GM12878 (cell line): ENCODE results near the gene AP2B1.

Experiments used
- MXI1 ChIP-seq: fragments of 150-350 bp; IDR thresholded peaks from 2 replicates; pipeline ENCODE4 v1.6.1; 2011; ENCODE audit warnings: low read depth, mild to moderate bottlenecking, inconsistent platforms, low read length, improper control_type of control experiment
- NFYA ChIP-seq: IDR thresholded peaks from 2 replicates; pipeline ENCODE4 v1.6.1; 2011; ENCODE audit warnings: low read depth, mild to moderate bottlenecking, low read length, improper control_type of control experiment, borderline replicate concordance
- POLR2A ChIP-seq: IDR thresholded peaks from 2 replicates; pipeline ENCODE4 v1.6.1; 2011; ENCODE audit warnings: low read depth, mild to moderate bottlenecking, low read length
- POLR2AphosphoS5 ChIP-seq: IDR thresholded peaks from 2 replicates; pipeline ENCODE4 v1.6.1; 2011; ENCODE audit warnings: mild to moderate bottlenecking, low read length, inconsistent platforms
- RAD21 ChIP-seq: IDR thresholded peaks from 2 replicates; pipeline ENCODE4 v1.6.1; 2011; ENCODE audit warnings: mild to moderate bottlenecking, low read depth, low read length, moderate library complexity; ENCODE audit not compliant: insufficient read depth
- ZNF274 ChIP-seq: IDR thresholded peaks from one replicate; pipeline ENCODE4 v1.8.0; 2011; ENCODE audit not compliant: insufficient read length, insufficient read depth
- TF ChIP-seq, protein P1 (sequence below), 3 experiments: IDR thresholded peaks in 2 of 3; conservative IDR thresholded peaks in 1 of 3; 2 replicates each; pipeline ENCODE4 v1.5.1; 2011; ENCODE audit warnings: low read depth in 3 of 3, low read length in 3 of 3, mild to moderate bottlenecking in 3 of 3, control low read depth in 2 of 3, moderate library complexity in 2 of 3, inconsistent platforms in 1 of 3, mixed read lengths in 1 of 3; ENCODE audit not compliant: control insufficient read depth in 2 of 3, insufficient read depth in 1 of 3; ENCODE audit errors: extremely low read depth in 1 of 3
- TF ChIP-seq, protein P2 (sequence below): IDR thresholded peaks from 2 replicates; pipeline ENCODE4 v1.6.1; 2012; ENCODE audit warnings: mild to moderate bottlenecking, low read depth, low read length

DNA sequence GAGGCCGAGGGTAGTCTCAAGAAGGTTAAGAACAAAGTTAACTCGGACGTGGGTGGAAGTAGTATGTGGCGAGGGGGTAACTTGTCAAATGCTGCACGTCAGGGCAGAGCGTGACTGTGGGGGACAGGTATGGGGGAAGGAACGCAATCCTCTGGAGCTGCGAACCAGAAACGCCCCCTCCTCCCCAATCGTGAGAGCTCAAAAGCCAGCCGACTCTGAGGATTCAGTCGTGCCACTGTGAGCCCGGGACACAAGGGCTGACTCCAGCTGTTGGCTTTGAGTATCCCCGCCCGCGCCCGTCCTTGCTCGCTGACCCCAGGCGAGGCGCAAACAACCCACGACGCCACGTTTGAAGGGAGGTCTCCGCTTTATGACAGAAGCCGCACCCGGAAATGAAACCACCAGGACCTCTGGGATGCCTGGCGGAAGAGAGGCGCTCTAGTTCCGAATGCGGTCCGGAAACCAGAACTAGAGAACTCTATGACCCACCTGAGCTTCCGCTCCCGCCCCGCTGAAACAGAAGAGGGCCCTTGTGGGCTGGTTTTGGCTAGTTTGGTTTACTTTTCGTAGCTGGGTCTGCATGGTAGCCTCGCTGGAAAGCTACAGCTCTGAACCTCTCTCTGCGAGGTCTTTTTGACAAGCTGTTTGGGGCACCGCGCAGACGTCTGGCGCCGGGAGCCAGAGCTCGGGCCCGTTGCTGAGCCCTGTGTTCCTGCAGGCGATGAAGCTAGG lies 8.8 kb upstream of the AP2B1 start, which contains the start of gene PEX12:
- TF ChIP-seq POLR2A: peak; percentile 90
- TF ChIP-seq MXI1: peak; percentile 75; the same call in 1 of the 2 replicates
- TF ChIP-seq, protein P1, sequence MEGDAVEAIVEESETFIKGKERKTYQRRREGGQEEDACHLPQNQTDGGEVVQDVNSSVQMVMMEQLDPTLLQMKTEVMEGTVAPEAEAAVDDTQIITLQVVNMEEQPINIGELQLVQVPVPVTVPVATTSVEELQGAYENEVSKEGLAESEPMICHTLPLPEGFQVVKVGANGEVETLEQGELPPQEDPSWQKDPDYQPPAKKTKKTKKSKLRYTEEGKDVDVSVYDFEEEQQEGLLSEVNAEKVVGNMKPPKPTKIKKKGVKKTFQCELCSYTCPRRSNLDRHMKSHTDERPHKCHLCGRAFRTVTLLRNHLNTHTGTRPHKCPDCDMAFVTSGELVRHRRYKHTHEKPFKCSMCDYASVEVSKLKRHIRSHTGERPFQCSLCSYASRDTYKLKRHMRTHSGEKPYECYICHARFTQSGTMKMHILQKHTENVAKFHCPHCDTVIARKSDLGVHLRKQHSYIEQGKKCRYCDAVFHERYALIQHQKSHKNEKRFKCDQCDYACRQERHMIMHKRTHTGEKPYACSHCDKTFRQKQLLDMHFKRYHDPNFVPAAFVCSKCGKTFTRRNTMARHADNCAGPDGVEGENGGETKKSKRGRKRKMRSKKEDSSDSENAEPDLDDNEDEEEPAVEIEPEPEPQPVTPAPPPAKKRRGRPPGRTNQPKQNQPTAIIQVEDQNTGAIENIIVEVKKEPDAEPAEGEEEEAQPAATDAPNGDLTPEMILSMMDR (IDR thresholded peaks at IDR 0.05 in 2 of 3, conservative IDR thresholded peaks at IDR 0.05 in 1 of 3; ENCODE audit: control insufficient read depth in 2 of 3, extremely low read depth in 1 of 3, insufficient read depth in 1 of 3, low read depth in 3 of 3, low read length in 3 of 3): no peak
- TF ChIP-seq ZNF274: no peak
- TF ChIP-seq, protein P2, sequence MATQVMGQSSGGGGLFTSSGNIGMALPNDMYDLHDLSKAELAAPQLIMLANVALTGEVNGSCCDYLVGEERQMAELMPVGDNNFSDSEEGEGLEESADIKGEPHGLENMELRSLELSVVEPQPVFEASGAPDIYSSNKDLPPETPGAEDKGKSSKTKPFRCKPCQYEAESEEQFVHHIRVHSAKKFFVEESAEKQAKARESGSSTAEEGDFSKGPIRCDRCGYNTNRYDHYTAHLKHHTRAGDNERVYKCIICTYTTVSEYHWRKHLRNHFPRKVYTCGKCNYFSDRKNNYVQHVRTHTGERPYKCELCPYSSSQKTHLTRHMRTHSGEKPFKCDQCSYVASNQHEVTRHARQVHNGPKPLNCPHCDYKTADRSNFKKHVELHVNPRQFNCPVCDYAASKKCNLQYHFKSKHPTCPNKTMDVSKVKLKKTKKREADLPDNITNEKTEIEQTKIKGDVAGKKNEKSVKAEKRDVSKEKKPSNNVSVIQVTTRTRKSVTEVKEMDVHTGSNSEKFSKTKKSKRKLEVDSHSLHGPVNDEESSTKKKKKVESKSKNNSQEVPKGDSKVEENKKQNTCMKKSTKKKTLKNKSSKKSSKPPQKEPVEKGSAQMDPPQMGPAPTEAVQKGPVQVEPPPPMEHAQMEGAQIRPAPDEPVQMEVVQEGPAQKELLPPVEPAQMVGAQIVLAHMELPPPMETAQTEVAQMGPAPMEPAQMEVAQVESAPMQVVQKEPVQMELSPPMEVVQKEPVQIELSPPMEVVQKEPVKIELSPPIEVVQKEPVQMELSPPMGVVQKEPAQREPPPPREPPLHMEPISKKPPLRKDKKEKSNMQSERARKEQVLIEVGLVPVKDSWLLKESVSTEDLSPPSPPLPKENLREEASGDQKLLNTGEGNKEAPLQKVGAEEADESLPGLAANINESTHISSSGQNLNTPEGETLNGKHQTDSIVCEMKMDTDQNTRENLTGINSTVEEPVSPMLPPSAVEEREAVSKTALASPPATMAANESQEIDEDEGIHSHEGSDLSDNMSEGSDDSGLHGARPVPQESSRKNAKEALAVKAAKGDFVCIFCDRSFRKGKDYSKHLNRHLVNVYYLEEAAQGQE: 0 out of 2 replicates have a peak, but pooled peaks have one; percentile 33
- TF ChIP-seq POLR2AphosphoS5: peak; percentile 91
- TF ChIP-seq NFYA: no peak
- TF ChIP-seq RAD21: no peak
